ENCODE results near the gene BRSK1. TPM values are rescaled to one million over a fixed set of nuclear protein-coding genes. Genes with fewer than 3 reads are reported as not detected.

Gene BRSK1
- total RNA-seq, 1 donor from 2014 or later: 24.1 TPM

GRCh38 chr19:55261671-55262126 is 22.1 kb upstream of the BRSK1 start:
- Histone ChIP-seq H3F3A (ENCODE audit: low read depth) (peaks cover 21% of the 10 kb centered on the region), H3K27ac (no peak overlapping the region), H2AFZ (replicated peaks) (no peak overlapping the region), H3K27me3 (no peaks in the 10 kb centered on the region), H3K4me1 (peaks cover 17% of the 10 kb centered on the region), H4K20me1 (ENCODE audit: low read depth) (peaks cover 15% of the 10 kb centered on the region), H3K4me3 (no peak overlapping the region), H3K36me3 (no peaks in the 10 kb centered on the region), H3K4me2 (no peak overlapping the region), H3K9ac (no peak overlapping the region), H3K79me2 (ENCODE audit: low read depth) (peaks cover 20% of the 10 kb centered on the region), H3K9me3 (ENCODE audit: low read depth) (no peaks in the 10 kb centered on the region)
- Mint-ChIP-seq H3K27ac (no peak overlapping the region), H3K4me1 (peaks cover 23% of the 10 kb centered on the region), H3K9me3 (peaks cover 6% of the 10 kb centered on the region), H3K36me3 (peaks cover 6% of the 10 kb centered on the region), H3K4me3 (no peak overlapping the region), H3K27me3 (ENCODE audit: insufficient read depth, low read depth) (peaks cover 8% of the 10 kb centered on the region)
- DNase-seq (ENCODE audit: low spot score): no peak
- TF ChIP-seq EZH2 (IDR thresholded peaks at IDR 0.05) (no peak), EZH2phosphoT487 (IDR thresholded peaks at IDR 0.05) (no peak), CTCF (IDR thresholded peaks at IDR 0.05) (no peak)

- Mint-ChIP-seq H3K27me3 (ENCODE audit: insufficient read depth, low read depth) (peaks cover 8% of the 10 kb centered on the region), H3K4me3 (no peak overlapping the region), H3K4me1 (peaks cover 17% of the 10 kb centered on the region), H3K9me3 (peaks cover 8% of the 10 kb centered on the region), H3K27ac (no peak overlapping the region), H3K36me3 (peaks cover 7% of the 10 kb centered on the region)
- Histone ChIP-seq H3K9me3 (ENCODE audit: low read depth) (no peaks in the 10 kb centered on the region), H3K79me2 (ENCODE audit: low read depth) (peaks cover 13% of the 10 kb centered on the region), H3K4me2 (no peak overlapping the region), H3F3A (ENCODE audit: low read depth) (peaks cover 21% of the 10 kb centered on the region), H3K27me3 (no peaks in the 10 kb centered on the region), H3K9ac (no peak overlapping the region), H3K27ac (no peak overlapping the region), H4K20me1 (ENCODE audit: low read depth) (peaks cover 9% of the 10 kb centered on the region), H3K36me3 (no peaks in the 10 kb centered on the region), H3K4me1 (peaks cover 10% of the 10 kb centered on the region), H3K4me3 (no peak overlapping the region), H2AFZ (replicated peaks) (no peak overlapping the region)
- TF ChIP-seq EZH2phosphoT487 (IDR thresholded peaks at IDR 0.05): no peak
- no peak for TF ChIP-seq CTCF (IDR thresholded peaks at IDR 0.05)
- TF ChIP-seq EZH2 (IDR thresholded peaks at IDR 0.05): no peak
- DNase-seq (ENCODE audit: low spot score): no peak
Observed at GRCh38 chr19:55262359-55262758, 21.4 kb upstream of the BRSK1 start.

- Mint-ChIP-seq H3K4me3 (no peak overlapping the region), H3K27ac (no peak overlapping the region), H3K4me1 (peaks cover 10% of the 10 kb centered on the region), H3K36me3 (peaks cover 13% of the 10 kb centered on the region), H3K27me3 (ENCODE audit: insufficient read depth, low read depth) (peaks cover 8% of the 10 kb centered on the region), H3K9me3 (peaks cover 11% of the 10 kb centered on the region)
- Histone ChIP-seq H3K79me2 (ENCODE audit: low read depth) (no peaks in the 10 kb centered on the region), H3K4me2 (no peak overlapping the region), H3K9me3 (ENCODE audit: low read depth) (no peaks in the 10 kb centered on the region), H3K36me3 (no peaks in the 10 kb centered on the region), H3K4me3 (no peak overlapping the region), H3K4me1 (peaks cover 8% of the 10 kb centered on the region), H3K27ac (no peak overlapping the region), H3K27me3 (no peaks in the 10 kb centered on the region), H2AFZ (replicated peaks) (no peak overlapping the region), H4K20me1 (ENCODE audit: low read depth) (no peaks in the 10 kb centered on the region), H3K9ac (no peak overlapping the region), H3F3A (ENCODE audit: low read depth) (peaks cover 14% of the 10 kb centered on the region)
- no peak for DNase-seq (ENCODE audit: low spot score)
- TF ChIP-seq EZH2 (IDR thresholded peaks at IDR 0.05) (no peak), CTCF (IDR thresholded peaks at IDR 0.05) (no peak), EZH2phosphoT487 (IDR thresholded peaks at IDR 0.05) (no peak)
Observed at GRCh38 chr19:55264531-55264930, 19.3 kb upstream of the BRSK1 start.

Measured in neural progenitor cell (in vitro differentiated cells).